ENCODE measurements around the gene MAGI2.
"Not testable (repeated sequence)": the region's sequence is repeated elsewhere in the genome, so short reads cannot be mapped to it uniquely, and the experiment has no call there.

The MAGI2 gene

DNA sequence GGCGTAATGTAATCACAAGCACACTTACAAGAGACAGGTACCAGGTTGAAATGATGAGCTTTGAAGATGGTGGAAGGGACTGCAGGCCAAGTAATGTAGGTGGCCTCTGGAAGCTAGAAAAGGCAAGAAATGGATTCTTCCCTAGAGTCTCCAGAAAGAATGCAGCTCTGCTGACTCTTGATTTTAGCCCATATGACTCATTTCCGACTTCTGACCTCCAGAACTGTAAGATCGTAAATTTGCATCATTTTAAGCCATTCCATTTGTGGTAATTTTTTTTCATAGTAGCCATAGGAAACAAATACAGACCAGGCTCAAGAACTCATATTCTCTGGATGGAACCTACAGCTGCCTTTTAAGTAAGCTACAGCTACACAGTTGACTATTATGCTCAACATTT is 315.5 kb downstream of the MAGI2 start:
- DNase-seq = peak; percentile 87

DNA sequence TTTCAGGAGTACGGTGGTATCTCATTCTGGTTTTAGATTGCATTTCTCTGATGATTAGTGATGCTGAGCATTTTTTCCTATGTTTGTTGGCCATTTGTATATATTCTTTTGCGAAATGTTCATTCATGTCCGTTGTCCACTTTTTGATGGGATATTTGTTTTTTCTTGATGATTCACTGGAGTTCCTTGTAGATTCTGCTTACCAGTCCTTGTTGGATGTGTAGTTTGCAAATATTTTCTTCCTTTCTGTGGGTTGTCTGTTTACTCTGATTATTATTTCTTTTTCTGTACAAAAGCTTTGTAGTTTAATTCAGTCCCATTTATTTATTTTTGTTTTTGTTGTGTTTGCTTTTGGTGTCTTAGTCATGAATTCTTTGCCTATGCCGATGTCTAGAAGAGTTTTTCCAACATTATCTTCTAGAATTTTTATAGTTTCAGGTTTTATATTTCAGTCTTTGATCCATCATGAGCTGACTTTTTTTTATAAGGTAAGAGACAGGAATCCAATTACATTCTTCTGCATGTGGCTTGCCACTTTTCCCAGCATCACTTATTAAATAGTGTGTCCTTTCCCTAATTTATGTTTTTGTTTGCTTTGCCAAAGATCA is 320.5 kb downstream of the MAGI2 start:
- peak; percentile 47 for DNase-seq

DNA sequence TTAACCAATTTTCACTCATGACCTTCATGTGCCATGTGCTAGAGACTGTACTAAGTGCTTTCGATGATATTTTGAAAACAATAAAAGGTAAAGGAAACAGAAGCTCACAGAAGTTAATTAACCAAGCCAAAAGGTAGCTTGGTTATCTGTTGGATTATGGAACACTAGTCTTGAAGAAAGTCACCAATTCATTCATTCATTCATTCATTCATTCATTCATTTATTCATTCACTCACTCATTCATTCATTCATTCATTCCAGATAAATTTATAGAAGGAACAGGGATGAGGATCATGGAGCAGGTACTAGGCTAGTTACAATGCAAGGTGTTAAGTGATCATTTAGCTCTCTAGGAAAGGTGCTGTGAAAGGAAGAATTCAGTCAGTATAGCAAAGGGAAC is 322.8 kb downstream of the MAGI2 start:
- DNase-seq = no peak

DNA sequence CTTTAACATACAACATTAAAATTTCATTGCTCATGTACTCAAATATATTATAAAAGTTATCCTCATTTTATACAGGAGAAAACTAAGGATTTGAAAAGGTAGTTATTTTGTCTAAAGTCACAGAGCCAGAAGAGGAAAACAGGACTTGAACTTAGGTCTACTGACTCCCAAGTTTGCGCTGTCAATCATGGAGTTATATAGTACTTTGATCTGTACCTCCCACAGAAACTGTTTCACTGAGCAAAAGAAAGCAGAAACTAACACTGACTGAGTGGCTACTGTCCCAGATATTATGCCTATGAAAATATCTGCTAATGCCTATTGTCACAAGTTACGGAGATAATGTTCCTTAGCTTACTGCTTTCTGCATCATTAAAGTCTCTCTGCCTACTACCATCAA is 329.1 kb downstream of the MAGI2 start:
- DNase-seq = no peak

DNA sequence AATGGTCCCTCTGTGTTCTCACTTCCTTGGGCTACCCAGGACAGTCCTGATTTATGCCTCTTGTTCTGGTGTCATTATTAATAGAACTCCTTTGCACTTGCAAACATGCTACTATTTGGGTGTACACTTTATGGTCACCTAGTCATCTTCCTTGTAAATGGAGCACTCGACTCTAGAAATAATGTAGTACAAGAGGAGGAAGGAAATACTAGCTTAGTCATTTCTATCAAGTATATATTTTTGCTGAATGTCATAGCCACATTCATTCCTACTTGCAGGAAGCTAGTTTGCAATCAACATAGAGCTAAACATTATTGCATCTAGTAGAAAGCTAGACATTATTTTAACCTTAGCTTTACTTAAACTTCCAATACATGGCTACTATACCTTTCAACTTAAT is 335.3 kb downstream of the MAGI2 start:
- no peak for DNase-seq

DNA sequence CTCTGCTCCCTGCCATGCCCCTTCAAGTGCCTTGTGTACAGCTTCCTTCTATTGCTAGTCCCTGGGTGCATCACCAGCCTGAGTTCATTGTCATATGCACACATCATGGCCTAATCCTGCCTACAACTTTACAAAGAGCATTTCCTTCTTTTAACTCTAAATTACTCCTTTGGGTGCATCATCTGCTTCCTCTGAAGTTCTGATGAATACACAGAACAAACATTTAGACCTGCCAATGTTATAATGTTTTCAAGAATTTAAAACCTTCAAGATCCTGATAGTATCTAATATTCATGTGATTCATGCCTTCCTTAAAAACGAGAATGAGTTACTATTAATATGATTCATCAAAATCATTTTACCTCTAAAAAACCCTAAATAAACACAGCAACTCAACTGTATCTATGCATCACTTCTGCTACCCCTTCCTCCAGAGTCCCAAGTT is 357.1 kb downstream of the MAGI2 start:
- peak; percentile 57 for DNase-seq

DNA sequence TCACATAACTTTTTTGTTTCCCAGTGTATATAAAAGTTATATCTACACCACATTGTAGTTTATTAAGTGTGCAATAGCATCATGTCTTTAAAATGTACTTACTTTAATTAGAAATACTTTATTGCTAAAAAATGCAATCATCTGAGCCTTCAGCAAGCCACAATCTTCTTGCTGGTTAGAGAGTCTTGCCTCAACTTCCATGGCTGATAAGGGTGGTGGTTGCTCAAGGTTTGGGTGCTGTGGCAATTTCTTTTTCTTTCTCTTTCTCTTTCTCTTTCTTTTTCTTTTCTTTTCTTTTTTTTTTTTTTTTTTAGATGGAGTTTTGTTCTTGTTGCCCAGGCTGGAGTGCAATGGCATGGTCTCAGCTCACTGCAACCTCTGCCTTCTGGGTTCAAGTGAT is 360.0 kb downstream of the MAGI2 start:
- no peak for DNase-seq

DNA sequence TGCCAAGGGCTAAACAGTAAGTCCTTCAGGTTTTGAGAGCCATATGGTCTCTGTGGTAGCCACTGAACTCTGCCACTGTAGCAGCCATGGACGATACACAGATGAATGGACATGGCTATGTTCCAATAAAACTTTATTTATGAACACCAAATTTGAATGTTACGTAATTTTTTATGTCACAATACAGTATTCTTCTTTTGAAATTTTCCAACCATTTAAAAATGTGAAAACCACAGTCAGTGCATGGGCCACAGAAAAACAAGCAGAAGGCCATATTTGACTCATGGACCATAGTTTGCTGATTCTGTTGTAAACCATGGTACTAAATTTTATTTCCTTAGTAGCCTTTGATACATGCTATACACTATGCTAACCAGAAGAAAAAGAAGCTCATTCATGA is 361.8 kb downstream of the MAGI2 start:
- DNase-seq = peak; percentile 31

DNA sequence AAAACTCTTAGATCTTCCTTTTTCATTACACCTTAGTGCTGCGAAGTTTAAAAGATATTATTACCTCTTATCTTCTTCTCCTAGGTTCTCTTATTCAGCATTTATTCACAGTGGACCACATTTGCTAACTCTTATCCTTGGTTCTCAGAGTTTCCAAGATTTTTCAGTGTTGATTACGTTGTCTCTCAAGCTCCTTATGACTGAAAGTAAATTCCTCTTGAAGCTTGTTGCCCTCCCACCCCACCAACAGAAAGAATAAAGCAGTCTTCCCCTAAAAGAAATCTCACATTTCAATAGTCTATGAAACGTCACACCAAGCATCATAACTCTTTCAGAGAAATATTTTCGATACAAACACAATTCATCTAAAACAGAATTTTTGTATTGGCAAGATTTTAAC is 362.5 kb downstream of the MAGI2 start:
- no peak for DNase-seq

DNA sequence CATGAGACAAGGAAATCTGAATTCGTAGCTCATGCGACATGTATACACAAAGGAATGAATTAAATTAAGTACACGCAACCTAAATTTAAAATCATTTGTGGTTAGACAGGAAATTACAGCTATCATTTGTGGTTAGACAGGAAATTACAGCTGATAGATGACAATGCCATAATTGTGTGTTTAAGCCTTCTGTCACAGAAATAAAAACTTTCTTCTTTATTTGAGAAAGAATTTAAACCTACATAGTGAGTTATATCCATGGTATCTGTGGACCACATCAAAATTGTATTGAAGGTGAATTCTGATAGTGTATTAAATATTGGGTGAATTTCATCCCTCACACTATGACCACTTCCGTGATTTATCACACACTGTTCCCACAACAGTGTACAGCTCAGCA is 362.9 kb downstream of the MAGI2 start:
- DNase-seq = peak; percentile 8

DNA sequence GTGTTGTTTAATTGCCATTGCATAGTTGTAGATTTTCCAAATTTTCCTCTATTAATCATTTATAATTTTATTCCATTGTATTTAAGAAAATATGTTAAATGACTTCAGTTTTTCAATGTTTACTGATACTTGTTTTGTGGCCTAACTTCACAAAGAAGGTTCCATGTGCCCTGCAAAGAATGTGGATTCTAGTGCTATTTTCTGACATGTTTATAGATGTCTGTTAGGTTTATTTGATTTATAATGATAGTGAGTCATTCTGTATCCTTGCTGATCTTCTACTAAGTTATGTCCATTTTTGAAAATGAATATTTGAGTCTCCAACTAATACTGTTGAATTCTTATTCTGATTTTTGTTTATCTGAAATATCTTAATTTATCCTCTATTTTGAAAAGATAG is 369.0 kb downstream of the MAGI2 start:
- DNase-seq = peak; percentile 44

DNA sequence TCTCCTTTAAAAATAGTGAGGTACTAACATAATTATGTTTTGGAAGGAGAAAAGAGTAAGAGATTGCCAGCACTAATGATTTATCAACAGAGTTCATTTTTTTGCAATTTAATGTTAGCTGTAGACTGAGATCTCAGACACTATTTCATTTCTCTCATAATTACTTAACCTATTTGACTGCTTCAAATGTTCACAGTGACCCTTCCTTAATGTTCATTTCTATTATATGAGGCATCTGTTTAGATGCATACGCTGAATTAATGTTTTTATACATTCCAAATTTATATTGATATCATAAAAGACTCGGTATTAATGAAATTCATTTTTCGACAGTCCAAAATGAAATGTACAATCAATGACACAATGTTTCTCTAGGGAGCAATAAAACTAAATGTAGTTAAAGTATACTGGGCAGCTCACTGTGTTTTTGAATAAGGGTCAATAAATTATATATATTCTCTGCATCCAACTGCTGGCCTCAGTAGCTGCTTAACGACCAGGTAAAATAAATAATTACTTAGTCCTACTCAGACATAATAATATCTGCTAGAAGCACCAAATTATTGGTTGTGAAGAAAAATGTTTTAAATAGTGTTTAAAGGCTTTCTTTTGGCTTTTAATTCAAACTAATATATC is 373.4 kb downstream of the MAGI2 start:
- no peak for DNase-seq

DNA sequence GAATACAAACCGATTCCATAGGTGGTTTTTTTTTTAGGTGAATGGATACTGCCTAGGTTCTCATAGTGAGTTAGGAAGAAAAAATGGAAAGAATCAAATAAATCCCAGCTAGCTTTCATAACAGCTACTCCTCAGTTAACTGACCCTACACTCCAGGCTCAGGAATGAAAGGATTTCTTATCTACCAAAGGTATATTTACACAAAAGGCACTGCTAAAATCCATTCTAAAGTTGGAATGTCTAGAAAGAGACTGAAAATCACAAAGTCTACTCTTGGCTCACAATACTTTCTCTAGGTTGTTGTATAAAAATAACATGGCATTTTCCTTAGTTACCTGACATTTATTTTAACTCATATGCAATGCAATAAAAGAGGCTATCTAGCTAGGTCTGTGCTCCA is 375.2 kb downstream of the MAGI2 start:
- DNase-seq = no peak

DNA sequence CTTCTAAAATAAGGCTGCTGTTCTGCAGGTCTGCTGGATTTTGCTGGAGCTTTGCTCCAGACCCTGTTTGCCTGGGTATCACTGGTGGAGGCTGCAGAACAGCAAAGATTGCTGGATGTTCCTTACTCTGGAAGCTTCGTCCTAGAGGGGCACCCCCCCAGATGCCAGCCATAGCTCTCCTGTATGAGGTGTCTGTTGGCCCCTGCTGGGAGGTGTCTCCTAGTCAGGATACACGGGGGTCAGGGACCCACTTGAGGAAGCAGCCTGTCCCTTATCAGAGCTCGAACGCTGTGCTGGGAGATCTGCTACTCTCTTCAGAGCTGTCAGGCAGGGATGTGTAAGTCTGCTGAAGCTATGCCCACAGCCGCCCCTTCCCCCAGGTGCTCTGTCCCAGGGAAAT is 382.3 kb downstream of the MAGI2 start:
- DNase-seq = not testable (repeated sequence)

DNA sequence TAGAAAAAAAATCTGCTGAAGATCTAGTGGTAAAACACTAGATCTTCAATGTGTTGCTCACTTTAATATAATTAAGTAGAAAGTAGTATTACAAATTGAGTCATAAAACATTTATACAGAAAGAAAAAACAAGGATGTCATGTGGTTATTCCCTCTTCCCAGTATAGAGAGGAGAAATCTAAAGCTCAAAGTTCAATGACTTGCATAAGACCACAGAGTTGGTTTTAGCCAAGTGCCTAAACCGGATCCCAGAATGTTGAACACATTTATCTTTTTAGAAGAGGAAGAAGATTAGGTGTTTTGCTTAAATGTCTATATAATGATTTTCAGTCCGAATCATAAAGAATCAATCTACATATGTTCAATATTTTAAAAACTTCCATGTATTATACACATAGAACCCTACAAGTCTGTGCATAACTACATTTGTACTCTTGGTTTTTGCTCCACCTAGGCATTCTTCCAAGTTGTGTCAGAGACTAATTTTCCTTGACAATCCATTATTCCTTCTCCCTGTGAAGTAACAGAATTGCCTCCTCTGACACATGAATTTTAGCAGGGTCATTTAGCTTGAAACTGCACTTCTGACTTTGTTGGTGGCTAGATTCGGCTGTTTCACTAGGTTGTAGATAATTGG is 389.2 kb downstream of the MAGI2 start:
- DNase-seq = no peak

DNA sequence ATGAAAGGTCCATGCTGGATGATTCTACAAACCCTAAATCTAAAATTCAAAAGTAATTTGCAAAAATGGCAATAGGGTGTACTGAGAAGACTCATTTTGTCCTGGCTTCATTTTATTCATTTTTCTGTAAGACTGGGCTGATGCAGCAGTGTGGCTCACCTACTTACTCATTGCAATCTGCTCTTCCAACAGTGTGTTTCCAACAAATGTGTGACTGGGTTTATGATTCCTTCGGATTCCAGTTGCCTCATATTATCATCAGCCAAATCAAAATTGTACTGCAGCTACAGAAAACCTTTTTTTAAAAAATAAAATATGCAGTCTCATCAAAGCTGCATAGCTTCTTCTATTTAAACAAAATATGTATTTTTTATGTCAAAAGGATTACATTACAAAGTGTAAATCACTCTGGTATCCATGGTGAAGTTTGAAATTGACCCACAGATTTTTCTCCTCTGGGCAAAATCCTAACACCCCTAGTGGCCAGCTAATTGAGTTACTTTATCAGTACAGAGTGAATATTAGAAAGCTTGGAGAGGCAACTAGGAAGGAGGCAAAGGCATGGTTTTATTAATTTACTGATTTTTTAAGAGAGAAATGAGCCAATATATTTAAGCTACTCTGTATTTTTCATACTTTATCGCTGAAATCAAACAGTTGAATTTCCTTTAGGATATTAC is 390.3 kb downstream of the MAGI2 start:
- DNase-seq = no peak

DNA sequence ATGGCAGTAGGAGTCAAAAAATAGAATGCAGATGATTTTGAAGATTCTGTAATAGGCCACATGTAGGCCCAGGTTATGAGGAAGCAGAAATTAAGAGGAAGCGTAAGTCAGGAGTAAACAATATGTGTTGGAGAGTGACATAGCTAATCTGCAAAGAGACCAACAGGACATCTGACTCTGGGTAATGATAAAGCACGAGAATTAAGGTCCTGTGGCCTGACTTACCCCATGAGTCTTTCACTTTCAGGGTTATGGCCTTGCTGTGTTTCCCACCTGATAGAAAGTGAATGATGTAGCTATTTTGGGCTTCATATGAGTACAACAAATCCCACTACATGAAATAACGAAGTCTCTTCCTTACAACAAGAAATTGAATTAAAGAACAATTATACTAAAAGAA is 393.0 kb downstream of the MAGI2 start:
- no peak for DNase-seq

DNA sequence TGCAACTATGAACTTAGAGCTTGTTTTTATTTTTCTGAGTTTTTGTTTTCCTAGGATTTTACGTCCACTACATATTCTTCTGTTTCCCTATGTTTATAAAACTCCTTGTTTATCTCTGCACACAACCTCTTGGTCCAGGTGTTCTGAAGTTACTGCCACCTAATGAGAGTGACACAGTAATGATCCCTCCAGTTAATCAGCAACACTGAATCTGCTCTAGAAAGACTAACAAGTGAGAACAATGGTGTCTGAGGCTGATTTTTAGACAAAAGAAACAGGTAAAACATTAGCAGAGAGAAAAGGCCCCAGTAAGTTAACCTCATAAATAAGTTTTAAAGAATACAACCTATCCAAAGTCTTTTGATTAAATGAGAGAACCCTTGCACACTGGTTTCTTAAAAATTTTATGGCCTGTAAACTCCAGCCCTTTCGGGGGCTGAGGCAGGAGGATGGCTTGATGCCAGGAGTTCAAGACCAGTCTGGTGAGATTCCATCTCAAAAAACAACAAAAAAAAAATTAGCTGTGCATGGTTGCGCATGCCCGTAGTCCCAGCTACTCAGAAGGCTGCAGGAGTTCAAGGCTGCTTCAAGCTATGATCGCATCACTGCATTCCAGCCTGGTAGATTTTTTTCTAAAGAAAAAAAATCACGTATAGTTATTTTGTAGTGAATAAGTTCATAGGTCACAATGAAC is 397.6 kb downstream of the MAGI2 start:
- no peak for DNase-seq

DNA sequence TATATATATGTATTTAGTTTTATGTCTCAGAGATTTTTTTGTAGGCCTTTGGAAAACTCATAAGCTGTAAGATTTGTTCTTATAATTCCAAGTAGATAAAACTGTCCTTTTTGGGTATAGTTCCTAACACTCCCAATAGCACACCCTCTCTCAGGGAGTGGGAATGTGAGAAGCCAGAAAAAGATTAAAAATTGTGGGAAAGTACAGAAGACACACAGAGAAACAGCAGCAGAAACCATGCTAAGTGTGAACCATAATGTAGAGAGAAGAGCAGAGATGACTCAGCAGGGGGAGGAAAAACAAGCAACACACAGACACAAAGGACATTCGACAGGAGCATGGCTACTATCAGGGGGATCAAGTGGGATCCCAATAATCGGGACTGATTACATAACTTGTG is 401.6 kb downstream of the MAGI2 start:
- DNase-seq = no peak

DNA sequence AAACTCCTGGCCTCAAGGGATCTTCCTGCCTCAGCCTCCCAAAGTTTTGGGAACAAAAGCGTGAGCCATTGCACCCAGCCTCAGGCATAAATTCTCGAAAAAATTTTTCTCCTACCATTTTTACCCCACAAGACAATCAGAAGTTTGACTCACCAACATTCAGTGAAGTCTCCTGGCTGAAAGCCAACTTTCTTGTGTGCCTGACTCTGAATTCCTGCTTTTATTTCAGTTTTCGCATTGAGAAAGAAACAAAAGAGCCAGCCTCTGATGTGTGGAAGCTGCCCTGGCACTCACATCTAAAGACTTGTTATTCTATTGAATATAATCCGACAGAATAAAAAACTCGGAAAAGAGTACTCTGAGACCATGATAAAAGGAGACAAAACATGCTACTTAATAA is 402.9 kb downstream of the MAGI2 start:
- no peak for DNase-seq

DNA sequence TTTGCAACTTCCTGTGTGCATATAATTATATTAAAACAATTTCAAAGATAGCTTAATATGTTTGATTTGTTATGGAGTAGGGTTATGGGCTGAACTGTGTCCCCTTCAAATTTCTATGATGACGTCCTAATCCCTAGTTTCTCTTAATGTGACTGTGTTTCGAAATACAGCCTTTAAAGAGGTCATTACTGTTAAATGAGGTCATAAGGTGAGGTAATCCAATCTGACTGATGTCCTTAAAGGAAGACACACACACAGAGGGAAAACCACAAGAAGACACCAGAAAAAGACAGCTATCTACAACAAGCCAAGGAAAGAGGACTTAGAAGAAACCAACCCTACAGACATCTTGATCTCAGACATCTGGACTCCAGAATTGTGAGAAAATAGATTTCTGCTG is 407.4 kb downstream of the MAGI2 start:
- no peak for DNase-seq

DNA sequence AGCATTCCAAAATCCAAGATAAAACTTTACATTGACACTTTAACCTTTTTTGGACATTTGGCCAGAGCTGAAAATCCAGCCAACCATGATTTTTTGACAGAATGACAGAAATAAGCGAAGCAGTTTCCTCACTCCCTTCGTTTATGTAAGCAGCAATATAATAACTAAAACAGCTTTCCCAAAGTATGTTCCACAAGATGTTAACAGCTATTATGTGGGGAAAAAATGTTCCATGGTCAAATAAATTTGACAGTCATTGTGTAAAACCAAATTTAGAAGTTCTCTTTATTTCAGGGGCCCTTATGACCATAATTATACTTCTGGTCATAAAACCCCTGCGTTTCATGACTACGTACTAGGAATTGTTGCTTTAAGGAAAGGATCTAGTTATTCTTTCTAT is 416.5 kb downstream of the MAGI2 start:
- no peak for DNase-seq

DNA sequence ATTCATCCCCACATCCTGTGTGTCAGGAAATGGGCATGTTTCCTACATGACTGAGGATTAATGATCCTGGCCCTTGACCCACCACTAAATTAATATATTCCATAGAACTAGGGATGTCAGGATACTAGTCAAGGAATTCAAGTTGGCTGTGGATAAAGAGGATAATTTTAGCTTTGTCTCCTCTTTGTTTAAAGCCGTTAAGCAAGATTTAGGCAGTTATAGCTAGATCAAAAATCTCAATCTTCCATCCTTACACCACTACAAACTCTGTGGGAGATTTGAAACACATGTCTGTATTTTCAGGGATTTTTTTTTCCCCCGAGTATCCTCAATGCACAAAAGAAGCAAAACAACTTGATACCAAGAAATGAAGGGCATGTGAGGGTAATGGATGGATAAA is 417.1 kb downstream of the MAGI2 start:
- DNase-seq = peak; percentile 6

DNA sequence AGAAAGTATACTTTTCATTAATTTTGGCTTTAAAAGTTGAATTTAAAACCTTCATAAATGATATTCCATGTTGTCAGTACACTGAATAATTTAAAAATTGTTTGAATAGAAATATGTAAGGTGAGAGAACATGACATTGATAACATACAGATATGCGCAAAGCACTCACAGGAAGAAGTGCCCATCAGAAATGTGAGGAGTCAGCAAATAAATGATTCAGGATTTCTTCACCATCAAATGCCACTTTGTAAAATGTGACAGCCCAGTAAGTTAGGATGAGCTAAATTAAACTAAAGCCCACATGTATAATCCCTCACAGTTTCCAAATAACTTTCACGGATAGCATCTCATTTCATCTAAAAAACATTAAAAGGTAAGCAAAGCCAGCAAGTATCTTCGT is 417.6 kb downstream of the MAGI2 start:
- no peak for DNase-seq
